Measurements from ENCODE around the gene COX20. TPM values are rescaled to one million over a fixed set of nuclear protein-coding genes. Genes with fewer than 3 reads are reported as not detected.

Gene COX20
- total and polyA plus RNA-seq, 10 of the 15 experiments (the other 5 are each of a cell fraction or from before 2014, with no cell fraction given): 22.8 to 112 (median 52.7) TPM

- no peaks in the 10 kb centered on the region; the same call in 1 of the 2 replicates for H4K20me1 ChIP-seq (ENCODE audit: control insufficient read depth, insufficient read depth)
- no peak overlapping the region for H3K27ac ChIP-seq (ENCODE audit: control insufficient read depth, insufficient read depth)
- H3K9me3 ChIP-seq (replicated peaks; ENCODE audit: control insufficient read depth, insufficient read depth, low read length): no peaks in the 10 kb centered on the region
- TF ChIP-seq SPI1 (IDR thresholded peaks at IDR 0.05; ENCODE audit: borderline replicate concordance, insufficient read depth, low read depth, low read length): peak; percentile 13; the same call in 1 of the 2 replicates
- no peak for TF ChIP-seq SKIL (IDR thresholded peaks at IDR 0.05; ENCODE audit: low read depth, poor library complexity, severe bottlenecking)
- intact Hi-C loops (cut with micrococcal nuclease; ENCODE audit: unreplicated experiment) (no loop called here), in situ Hi-C loops (cut with MboI) (no loop called here)
- ATAC-seq: no peak
- ChIA-PET RAD21 (ENCODE audit: unreplicated experiment) (interaction anchor here (1.0 to 2.0 kb wide), 3 partner anchors 8 to 188 kb away, joined by 3 to 10 read pairs (median 3); no protein-coding TSS in a partner anchor), CTCF (interaction anchor here (1.4 to 3.5 kb wide), 3 partner anchors 12 to 53 kb away, joined by 3 to 11 read pairs (median 10); no protein-coding TSS in a partner anchor), SMC1A (ENCODE audit: uncharacterized antibody, unreplicated experiment) (interaction anchor here (1.0 to 18.4 kb wide), 4 partner anchors 8 to 189 kb away, joined by 3 to 360 read pairs (median 10); partner anchors contain the start of gene COX20), POLR2A (interaction anchor here (0.7 to 21.2 kb wide), 3 partner anchors 10 to 319 kb away, joined by 3 to 350 read pairs (median 3); partner anchors contain the start of genes COX20 and HNRNPU)
- no peak overlapping the region for H3K4me2 ChIP-seq (ENCODE audit: control insufficient read depth, insufficient read depth)
- no peak overlapping the region for H2AFZ ChIP-seq (ENCODE audit: control insufficient read depth, low read depth, low read length)
- WGBS (ENCODE audit: insufficient coverage, insufficient replicate concordance, low lambda C conversion rate, missing lambda C conversion rate): 37% methylated on average over 5 of the region's 5 CpGs
- no peak overlapping the region for H3K9ac ChIP-seq (ENCODE audit: control insufficient read depth, insufficient read depth, low read length)
- DNase-seq (ENCODE audit: low read depth, low spot score): no peak
- H3K4me3 ChIP-seq: no peak overlapping the region
- H3K4me1 ChIP-seq (ENCODE audit: control insufficient read depth, insufficient read depth, low read length): no peaks in the 10 kb centered on the region
- peaks cover 58% of the 10 kb centered on the region for H3K79me2 ChIP-seq (ENCODE audit: control insufficient read depth, insufficient read depth, low read length)
- FAIRE-seq: no peak
- no TSS peak for BruUV-seq (replicated peaks)
- H3K27me3 ChIP-seq (replicated peaks in 1 of 2; ENCODE audit: control insufficient read depth in 2 of 2, insufficient read depth in 2 of 2, low read length in 1 of 2): no peaks in the 10 kb centered on the region
- peaks cover 5 to 53% of the 10 kb centered on the region in 2 experiments for H3K36me3 ChIP-seq (ENCODE audit: control insufficient read depth in 2 of 2, insufficient read depth in 2 of 2, low read length in 1 of 2)
Observed at GRCh38 chr1:244854166-244854565, 18.7 kb downstream of the COX20 start.
